Spleen (tissue), 7 donors: ENCODE results near the gene PRMT2.

Experiments
- CTCF ChIP-seq, 11 experiments: fragments of 200-600 bp in 7 of 11; fragments of 450-650 bp in 4 of 11; sonication (generic) in 4 of 11; IDR thresholded peaks in 8 of 11; conservative IDR thresholded peaks in 3 of 11; 1 replicate in 7 of 11; 2 replicates in 4 of 11; pipeline versions ENCODE4 v1.4.0 to v1.8.0; 2016 to 2021; ENCODE audit warnings: antibody characterized with exemption in 11 of 11, inconsistent platforms in 4 of 11, mild to moderate bottlenecking in 1 of 11
- POLR2AphosphoS5 ChIP-seq, 3 donors: sonication (generic); formaldehyde crosslinking; IDR thresholded peaks; one replicate each; pipeline ENCODE4 v1.5.1; 2017; ENCODE audit warnings: antibody characterized with exemption in 3 of 3
- donor health status: DM: no; HTN: no; CAD: no; lungs with moderate emphysema.
- donor health status: DM: no; HTN: no; CAD: no.
- donor health status: DM: no; HTN: no; CAD: no.

GRCh38 chr21:46624050-46624449 is 11.4 kb upstream of the PRMT2 start:
- no peak for TF ChIP-seq POLR2AphosphoS5 (IDR thresholded peaks at IDR 0.05)
- TF ChIP-seq CTCF (IDR thresholded peaks at IDR 0.05 in 8 of 11, conservative IDR thresholded peaks at IDR 0.05 in 3 of 11): no peak
